ENCODE results near the gene TGFB1. TPM values are rescaled to one million over a fixed set of nuclear protein-coding genes. Genes with fewer than 3 reads are reported as not detected.

Gene TGFB1
- total RNA-seq, 1 donor from 2014 or later, result 195 TPM

DNA sequence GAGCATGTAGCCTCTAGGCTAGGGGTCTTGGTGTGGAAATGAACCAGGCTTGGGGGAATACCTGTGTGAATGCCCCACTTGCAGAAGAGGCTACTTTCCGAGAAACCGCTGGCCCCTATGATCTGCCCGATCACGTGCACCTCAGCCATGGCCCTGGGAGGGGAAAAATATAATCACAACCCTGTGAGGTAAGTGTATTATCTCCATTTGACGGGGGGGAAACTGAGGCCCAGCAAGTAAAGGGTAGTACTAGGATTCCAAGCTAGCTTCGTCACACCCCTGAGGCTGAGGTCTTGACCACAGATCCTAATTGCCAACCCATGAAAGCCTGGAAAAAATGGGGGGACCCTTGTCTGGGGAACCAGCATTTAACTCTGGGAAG lies 9.6 kb upstream of the TGFB1 start:
- H3K9me3 Mint-ChIP-seq (ENCODE audit: low read depth), result no peaks in the 10 kb centered on the region

GRCh38 chr19:41362143-41362847 lies 8.6 kb upstream of the TGFB1 start:
- Mint-ChIP-seq H3K4me1 (ENCODE audit: low read depth) (peaks cover 27% of the 10 kb centered on the region), H3K9me3 (ENCODE audit: low read depth) (no peaks in the 10 kb centered on the region), H3K27ac (ENCODE audit: unreplicated experiment) (peak overlapping the region; percentile 100), H3K27me3 (ENCODE audit: low read depth) (no peaks in the 10 kb centered on the region), H3K36me3 (ENCODE audit: low read depth) (no peaks in the 10 kb centered on the region), H3K4me3 (ENCODE audit: unreplicated experiment) (no peak overlapping the region)
- DNase-seq (ENCODE audit: low spot score), result no peak
- no peak for TF ChIP-seq CTCF (IDR thresholded peaks at IDR 0.05)

More for the DNA sequence above, 9.6 kb upstream of the TGFB1 start:
- Mint-ChIP-seq H3K27me3 (ENCODE audit: low read depth) (no peaks in the 10 kb centered on the region), H3K4me3 (ENCODE audit: unreplicated experiment) (peak overlapping the region; percentile 94), H3K27ac (ENCODE audit: unreplicated experiment) (peak overlapping the region; percentile 100), H3K36me3 (ENCODE audit: low read depth) (no peaks in the 10 kb centered on the region), H3K4me1 (ENCODE audit: low read depth) (peaks cover 36% of the 10 kb centered on the region)
- DNase-seq (ENCODE audit: low spot score), result no peak
- no peak for TF ChIP-seq CTCF (IDR thresholded peaks at IDR 0.05)

DNA sequence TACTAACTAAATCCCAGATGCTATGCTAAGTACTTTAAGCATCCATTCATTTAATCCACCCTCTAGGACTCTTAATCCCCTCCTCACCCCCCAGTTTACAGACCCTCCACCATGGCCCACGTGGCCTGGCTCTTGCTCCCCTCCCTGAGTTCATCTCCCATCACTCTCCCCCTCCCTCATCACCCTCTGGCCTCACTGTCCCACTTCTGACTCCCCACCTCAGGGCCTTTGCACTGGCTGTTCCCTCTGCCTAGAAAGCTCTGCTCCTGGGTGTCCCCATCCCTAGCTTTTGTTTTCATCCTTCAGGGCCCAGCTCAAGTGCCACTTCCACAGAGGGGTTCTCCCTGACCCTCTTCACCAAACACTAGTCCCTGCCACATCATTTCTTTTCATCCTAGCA lies 6.0 kb upstream of the TGFB1 start:
- no peak for TF ChIP-seq CTCF (IDR thresholded peaks at IDR 0.05)
- H3K4me1 Mint-ChIP-seq (ENCODE audit: low read depth), result peaks cover 16% of the 10 kb centered on the region
- H3K27me3 Mint-ChIP-seq (ENCODE audit: low read depth), result no peaks in the 10 kb centered on the region
- H3K4me3 Mint-ChIP-seq (ENCODE audit: unreplicated experiment), result no peak overlapping the region
- no peak for DNase-seq (ENCODE audit: low spot score)
- no peak overlapping the region for H3K27ac Mint-ChIP-seq (ENCODE audit: unreplicated experiment)
- no peaks in the 10 kb centered on the region for H3K36me3 Mint-ChIP-seq (ENCODE audit: low read depth)
- H3K9me3 Mint-ChIP-seq (ENCODE audit: low read depth), result no peaks in the 10 kb centered on the region

GRCh38 chr19:41357746-41358145 lies 4.0 kb upstream of the TGFB1 start:
- Mint-ChIP-seq H3K36me3 (ENCODE audit: low read depth) (no peaks in the 10 kb centered on the region), H3K9me3 (ENCODE audit: low read depth) (no peaks in the 10 kb centered on the region), H3K27ac (ENCODE audit: unreplicated experiment) (no peak overlapping the region), H3K4me3 (ENCODE audit: unreplicated experiment) (no peak overlapping the region), H3K27me3 (ENCODE audit: low read depth) (no peaks in the 10 kb centered on the region), H3K4me1 (ENCODE audit: low read depth) (peaks cover 4% of the 10 kb centered on the region)
- TF ChIP-seq CTCF (IDR thresholded peaks at IDR 0.05), result no peak
- no peak for DNase-seq (ENCODE audit: low spot score)

DNA sequence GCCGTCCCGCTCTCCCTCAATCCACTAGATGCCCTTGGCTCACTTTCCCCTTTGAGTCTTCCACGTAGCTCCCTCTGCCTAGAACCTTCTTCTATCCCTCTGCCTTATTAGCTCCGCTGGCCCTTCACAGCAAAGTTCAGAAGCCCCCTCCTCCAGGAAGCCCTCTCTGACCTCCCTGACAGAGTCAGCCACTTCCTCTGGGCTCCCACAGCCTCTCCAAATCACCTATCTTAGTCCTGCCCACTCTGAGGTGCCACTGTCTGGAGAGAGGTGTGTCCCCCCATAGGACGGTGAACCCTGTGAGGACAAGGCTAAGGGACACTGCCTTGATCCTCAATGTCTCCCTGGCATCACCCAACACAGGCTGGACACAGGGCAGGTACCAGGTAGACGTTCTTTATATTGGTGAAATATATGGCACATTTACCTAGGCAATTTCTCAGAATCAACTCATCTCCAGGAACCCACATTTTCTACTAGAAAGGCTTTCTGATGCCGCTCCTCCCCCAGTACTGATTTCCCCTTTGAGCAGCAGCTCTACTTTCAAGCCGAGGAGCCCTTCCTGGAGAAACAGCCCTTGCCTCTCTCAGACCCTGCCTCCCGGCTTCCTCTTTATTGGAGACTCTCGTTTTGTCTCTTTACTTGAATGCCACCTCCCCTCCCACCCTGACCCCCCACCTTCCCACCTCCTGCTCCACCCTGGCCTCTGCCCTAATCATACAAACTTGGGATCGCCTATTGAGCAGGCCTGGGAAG lies 3.4 kb upstream of the TGFB1 start:
- no peaks in the 10 kb centered on the region for H3K27me3 Mint-ChIP-seq (ENCODE audit: low read depth)
- TF ChIP-seq CTCF (IDR thresholded peaks at IDR 0.05), result no peak
- no peak overlapping the region for H3K4me3 Mint-ChIP-seq (ENCODE audit: unreplicated experiment)
- H3K36me3 Mint-ChIP-seq (ENCODE audit: low read depth), result no peaks in the 10 kb centered on the region
- H3K27ac Mint-ChIP-seq (ENCODE audit: unreplicated experiment), result no peak overlapping the region
- no peak for DNase-seq (ENCODE audit: low spot score)
- peaks cover 4% of the 10 kb centered on the region for H3K4me1 Mint-ChIP-seq (ENCODE audit: low read depth)
- no peaks in the 10 kb centered on the region for H3K9me3 Mint-ChIP-seq (ENCODE audit: low read depth)
